Liver (tissue), 2 donors: ENCODE results near the gene IGF2R.

Experiments used
- CTCF ChIP-seq: fragments of 150-350 bp; IDR thresholded peaks from 2 replicates; pipeline ENCODE4 v1.5.1; 2017; ENCODE audit warnings: improper control_type of control experiment, low read depth, low read length; ENCODE audit not compliant: missing input control
- REST ChIP-seq: IDR thresholded peaks from 2 replicates; pipeline ENCODE4 v1.6.1; 2016; ENCODE audit warnings: antibody characterized with exemption, mild to moderate bottlenecking
- donor health status: healthy.

GRCh38 chr6:160032538-160032937, 63.7 kb downstream of the IGF2R start:
- no peak for TF ChIP-seq CTCF
- TF ChIP-seq REST, result no peak
